Right lobe of liver (tissue), 4 donors: ENCODE results near the gene KMT5B.

ENCODE experiments used
- CTCF ChIP-seq, 4 donors: fragments of 200-600 bp in 3 of 4; fragments of 450-650 bp in 1 of 4; IDR thresholded peaks; one replicate each; pipeline versions ENCODE4 v1.5.1 to v1.8.0; 2016 to 2022; ENCODE audit warnings: antibody characterized with exemption in 4 of 4, mild to moderate bottlenecking in 2 of 4
- POLR2A ChIP-seq: fragments of 450-650 bp; IDR thresholded peaks from one replicate; pipeline ENCODE4 v1.6.1; 2017; ENCODE audit warnings: antibody characterized with exemption, mild to moderate bottlenecking
- donor health status: DM: no; HTN: no; CAD: no.
- donor health status: DM: no; HTN: no; CAD: no.
- donor health status: DM: no; HTN: yes; CAD: no.

- TF ChIP-seq CTCF (IDR thresholded peaks at IDR 0.05), result no peak
- TF ChIP-seq POLR2A, result no peak
Observed at GRCh38 chr11:68169442-68169841, 43.7 kb downstream of the KMT5B start.
